Measurements from ENCODE around the gene GPR146.

GRCh38 chr7:1019789-1020610, 24.3 kb upstream of the GPR146 start:
- TF ChIP-seq, protein P1, sequence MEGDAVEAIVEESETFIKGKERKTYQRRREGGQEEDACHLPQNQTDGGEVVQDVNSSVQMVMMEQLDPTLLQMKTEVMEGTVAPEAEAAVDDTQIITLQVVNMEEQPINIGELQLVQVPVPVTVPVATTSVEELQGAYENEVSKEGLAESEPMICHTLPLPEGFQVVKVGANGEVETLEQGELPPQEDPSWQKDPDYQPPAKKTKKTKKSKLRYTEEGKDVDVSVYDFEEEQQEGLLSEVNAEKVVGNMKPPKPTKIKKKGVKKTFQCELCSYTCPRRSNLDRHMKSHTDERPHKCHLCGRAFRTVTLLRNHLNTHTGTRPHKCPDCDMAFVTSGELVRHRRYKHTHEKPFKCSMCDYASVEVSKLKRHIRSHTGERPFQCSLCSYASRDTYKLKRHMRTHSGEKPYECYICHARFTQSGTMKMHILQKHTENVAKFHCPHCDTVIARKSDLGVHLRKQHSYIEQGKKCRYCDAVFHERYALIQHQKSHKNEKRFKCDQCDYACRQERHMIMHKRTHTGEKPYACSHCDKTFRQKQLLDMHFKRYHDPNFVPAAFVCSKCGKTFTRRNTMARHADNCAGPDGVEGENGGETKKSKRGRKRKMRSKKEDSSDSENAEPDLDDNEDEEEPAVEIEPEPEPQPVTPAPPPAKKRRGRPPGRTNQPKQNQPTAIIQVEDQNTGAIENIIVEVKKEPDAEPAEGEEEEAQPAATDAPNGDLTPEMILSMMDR (IDR thresholded peaks at IDR 0.05; ENCODE audit: low read length), result no peak
- TF ChIP-seq EZH2 (IDR thresholded peaks at IDR 0.05; ENCODE audit: borderline replicate concordance, low read length), result no peak
